Liver (tissue), 9 donors: ENCODE measurements around the gene VRTN. TPM values are rescaled to one million over a fixed set of nuclear protein-coding genes. Genes with fewer than 3 reads are reported as not detected.

Source experiments
- DNase-seq: peaks from one replicate; pipeline ENCODE4 v3.0.0-alpha.2; 2017; ENCODE audit warnings: low spot score
- H3K27ac ChIP-seq, 2 donors: one replicate each; pipeline ENCODE4 v1.7.0; 2013; ENCODE audit warnings: inconsistent platforms in 2 of 2, low read length in 2 of 2, control low read depth in 1 of 2, low read depth in 1 of 2, mild to moderate bottlenecking in 1 of 2
- H3K27me3 ChIP-seq, 4 donors: one replicate each; pipeline versions ENCODE4 v1.6.1 to v1.7.0; 2013; ENCODE audit warnings: low read length in 3 of 4, inconsistent platforms in 1 of 4, mild to moderate bottlenecking in 1 of 4, moderate library complexity in 1 of 4; ENCODE audit not compliant: control insufficient read depth in 4 of 4, insufficient read depth in 4 of 4
- H3K36me3 ChIP-seq, 4 donors: one replicate each; pipeline versions ENCODE4 v1.6.1 to v1.7.0; 2013; ENCODE audit warnings: low read length in 3 of 4, mild to moderate bottlenecking in 3 of 4, low read depth in 1 of 4, moderate library complexity in 1 of 4; ENCODE audit not compliant: control insufficient read depth in 4 of 4, insufficient read depth in 3 of 4
- H3K4me1 ChIP-seq, 4 donors: one replicate each; pipeline versions ENCODE4 v1.6.1 to v1.7.0; 2013; ENCODE audit warnings: low read length in 3 of 4, mild to moderate bottlenecking in 3 of 4, moderate library complexity in 1 of 4; ENCODE audit not compliant: control insufficient read depth in 4 of 4, insufficient read depth in 4 of 4
- H3K4me3 ChIP-seq, 3 donors: one replicate each; pipeline versions ENCODE4 v1.6.1 to v1.7.0; 2013; ENCODE audit warnings: low read length in 3 of 3, control low read depth in 1 of 3, low read depth in 1 of 3, mild to moderate bottlenecking in 1 of 3
- H3K9ac ChIP-seq, 2 donors: one replicate each; pipeline ENCODE4 v1.7.0; 2013; ENCODE audit warnings: low read length in 2 of 2, mild to moderate bottlenecking in 2 of 2, moderate library complexity in 2 of 2, control low read depth in 1 of 2, low read depth in 1 of 2
- H3K9me3 ChIP-seq, 4 donors: one replicate each; pipeline versions ENCODE4 v1.6.1 to v1.7.0; 2013; ENCODE audit warnings: low read length in 3 of 4; ENCODE audit not compliant: control insufficient read depth in 4 of 4
- CTCF ChIP-seq: fragments of 150-350 bp; IDR thresholded peaks from 2 replicates; pipeline ENCODE4 v1.5.1; 2017; ENCODE audit warnings: improper control_type of control experiment, low read depth, low read length; ENCODE audit not compliant: missing input control
- HNF4G ChIP-seq: IDR thresholded peaks from 2 replicates; pipeline ENCODE4 v1.6.1; 2016; ENCODE audit warnings: antibody characterized with exemption
- MAX ChIP-seq: IDR thresholded peaks from 2 replicates; pipeline ENCODE4 v1.6.1; 2016; ENCODE audit warnings: antibody characterized with exemption
- NR2F2 ChIP-seq: IDR thresholded peaks from 2 replicates; pipeline ENCODE4 v1.6.1; 2016; ENCODE audit warnings: antibody characterized with exemption
- RAD21 ChIP-seq, 2 donors: IDR thresholded peaks; 2 replicates each; pipeline ENCODE4 v1.6.1; 2016; ENCODE audit warnings: antibody characterized with exemption in 2 of 2, mild to moderate bottlenecking in 2 of 2
- REST ChIP-seq: IDR thresholded peaks from 2 replicates; pipeline ENCODE4 v1.6.1; 2016; ENCODE audit warnings: antibody characterized with exemption, mild to moderate bottlenecking
- SP1 ChIP-seq: IDR thresholded peaks from 2 replicates; pipeline ENCODE4 v1.6.1; 2018; ENCODE audit warnings: antibody characterized with exemption, mild to moderate bottlenecking
- TAF1 ChIP-seq: conservative IDR thresholded peaks from 2 replicates; pipeline ENCODE4 v1.6.1; 2016; ENCODE audit warnings: antibody characterized with exemption, mild to moderate bottlenecking
- YY1 ChIP-seq: IDR thresholded peaks from 2 replicates; pipeline ENCODE4 v1.6.1; 2016; ENCODE audit warnings: antibody characterized with exemption, mild to moderate bottlenecking
- ZBTB33 ChIP-seq: IDR thresholded peaks from 2 replicates; pipeline ENCODE4 v1.6.1; 2016; ENCODE audit warnings: antibody characterized with exemption
- WGBS: extraction: QIAGEN DNeasy Blood & Tissue Kit; methylation state at CpG from one replicate; pipeline ENCODE4 v1.1.7; 2013; 5-methylcytosine and 5-hydroxymethylcytosine counted together
- polyA plus RNA-seq, 2 donors: library from polyadenylated mRNA; stranded (reverse) in 1 of 2; unstranded in 1 of 2; fragments of 200-250 nt in 1 of 2; fragments of >200 nt in 1 of 2; fragmentation: Nextera tagmentation in 1 of 2; extraction: Ambion mirVana in 1 of 2; gene quantifications; one replicate each; pipeline versions ENCODE4 v1.2.1 to v1.2.3, GENCODE V29; 2013 to 2015
- total RNA-seq, 2 donors: library from RNA; depleted of rRNA; stranded (reverse); fragments of >200 nt; gene quantifications; one replicate each; pipeline ENCODE4 v1.2.3, GENCODE V29; 2014
- donor health status: healthy.
- donor health status: healthy.
- donor health status: healthy.
- donor health status: healthy.
- donor health status: healthy.

The VRTN gene
- total and polyA plus RNA-seq, 4 donors: not detected

- no peaks in the 10 kb centered on the region for H3K36me3 ChIP-seq
- no peak overlapping the region for H3K4me3 ChIP-seq
- H3K9ac ChIP-seq: no peak overlapping the region
- no peaks in the 10 kb centered on the region for H3K4me1 ChIP-seq
- WGBS: 96% methylated on average over 2 of the region's 2 CpGs
- H3K27me3 ChIP-seq: no peaks in the 10 kb centered on the region
- no peak overlapping the region for H3K27ac ChIP-seq
- no peak for TF ChIP-seq MAX
- TF ChIP-seq HNF4G: no peak
- no peak for TF ChIP-seq YY1
- TF ChIP-seq TAF1: no peak
- TF ChIP-seq RAD21 (IDR thresholded peaks at IDR 0.05): no peak
- no peak for DNase-seq
- no peaks in the 10 kb centered on the region for H3K9me3 ChIP-seq
These were observed 36.1 kb upstream of the VRTN start for GRCh38 chr14:74312161-74312560.

- 84% methylated on average over 5 of the region's 5 CpGs for WGBS
- Histone ChIP-seq H3K27me3 (no peaks in the 10 kb centered on the region), H3K36me3 (no peaks in the 10 kb centered on the region), H3K4me1 (no peaks in the 10 kb centered on the region), H3K4me3 (no peak overlapping the region), H3K9me3 (no peaks in the 10 kb centered on the region), H3K27ac (no peak overlapping the region), H3K9ac (no peak overlapping the region)
- no peak for DNase-seq
- no peak for TF ChIP-seq ZBTB33
- TF ChIP-seq HNF4G: no peak
- no peak for TF ChIP-seq MAX
These were observed 34.7 kb upstream of the VRTN start for GRCh38 chr14:74313601-74314000.

- H3K9me3 ChIP-seq: no peaks in the 10 kb centered on the region
- no peak for DNase-seq
- no peaks in the 10 kb centered on the region for H3K36me3 ChIP-seq
- H3K4me1 ChIP-seq: no peaks in the 10 kb centered on the region
- TF ChIP-seq RAD21 (IDR thresholded peaks at IDR 0.05) (no peak), SP1 (no peak), REST (no peak), CTCF (no peak), MAX (no peak), NR2F2 (no peak), YY1 (no peak), ZBTB33 (no peak)
- no peak overlapping the region for H3K27ac ChIP-seq
- H3K4me3 ChIP-seq: no peak overlapping the region
- no peaks in the 10 kb centered on the region for H3K27me3 ChIP-seq
- WGBS: 90% methylated on average over 4 of the region's 4 CpGs
- no peak overlapping the region for H3K9ac ChIP-seq
These were observed 33.7 kb upstream of the VRTN start for GRCh38 chr14:74314576-74314975.
